GM12878 (cell line): ENCODE measurements around the gene MMP14. TPM values are rescaled to one million over a fixed set of nuclear protein-coding genes. Genes with fewer than 3 reads are reported as not detected.
"Not testable (repeated sequence)": the region's sequence is repeated elsewhere in the genome, so short reads cannot be mapped to it uniquely, and the experiment has no call there.

ENCODE experiments used
- ATAC-seq: fragments of 200-7000 bp; cut with Tn5 transposase; 3 replicates; pipeline ENCODE4 v1.9.1; 2020; ENCODE audit warnings: mild to moderate bottlenecking, moderate library complexity
- BruUV-seq: library from RNA; stranded (reverse); fragments of 400-500 nt; replicated peaks from 2 replicates; lab custom pipeline; 2021; lab: Mats Ljungman, UMichigan
- CTCF ChIA-PET: fragments of 300-600 bp; sonication (Branson Sonifier 250); formaldehyde crosslinking; extraction: SDS; loops from one replicate; lab custom pipeline; 2021; ENCODE audit warnings: inconsistent platforms; lab: Yijun Ruan, JAX
- POLR2A ChIA-PET: fragments of 350-600 bp; formaldehyde crosslinking; extraction: SDS; loops from one replicate; lab custom pipeline; 2021; ENCODE audit warnings: inconsistent platforms; lab: Charles Lee
- RAD21 ChIA-PET: fragments of 300-600 bp; sonication (Branson Sonifier 250); formaldehyde crosslinking; loops from one replicate; lab custom pipeline; 2023; ENCODE audit warnings: antibody characterized with exemption; ENCODE audit not compliant: unreplicated experiment; lab: Charles Lee
- SMC1A ChIA-PET: fragments of 300-600 bp; sonication (Branson Sonifier 250); formaldehyde crosslinking; loops from one replicate; lab custom pipeline; 2023; ENCODE audit not compliant: unreplicated experiment, uncharacterized antibody; lab: Charles Lee
- DNase-seq: peaks from one replicate; pipeline ENCODE4 v3.0.0-alpha.2; 2011; ENCODE audit warnings: low read depth, low spot score
- FAIRE-seq: peaks from 3 replicates; lab custom pipeline; 2011; peaks lifted over from hg19 to GRCh38; lab: Jason Lieb, UNC
- H2AFZ ChIP-seq: 2 replicates; pipeline ENCODE4 v1.6.0; 2011; ENCODE audit warnings: low read depth, low read length, control low read depth; ENCODE audit not compliant: control insufficient read depth
- H3K27ac ChIP-seq: 2 replicates; pipeline ENCODE4 v1.5.1; 2011; ENCODE audit warnings: control low read depth; ENCODE audit not compliant: control insufficient read depth, insufficient read depth
- H3K27me3 ChIP-seq, 2 experiments: replicated peaks in 1 of 2; 2 replicates each; pipeline versions ENCODE4 v1.6.0 to v1.6.1; 2011; ENCODE audit warnings: low read length in 1 of 2; ENCODE audit not compliant: control insufficient read depth in 2 of 2, insufficient read depth in 2 of 2
- H3K36me3 ChIP-seq, 2 experiments: 2 replicates each; pipeline ENCODE4 v1.5.1; 2011; ENCODE audit warnings: low read length in 1 of 2; ENCODE audit not compliant: control insufficient read depth in 2 of 2, insufficient read depth in 2 of 2
- H3K4me1 ChIP-seq: 2 replicates; pipeline ENCODE4 v1.6.1; 2011; ENCODE audit warnings: mild to moderate bottlenecking, low read length, moderate library complexity, mixed read lengths; ENCODE audit not compliant: control insufficient read depth, insufficient read depth
- H3K4me2 ChIP-seq: 2 replicates; pipeline ENCODE4 v1.6.0; 2011; ENCODE audit warnings: control low read depth; ENCODE audit not compliant: control insufficient read depth, insufficient read depth
- H3K4me3 ChIP-seq: fragments of 200-600 bp; sonication (generic); 2 replicates; pipeline ENCODE4 v1.5.1; 2016
- H3K79me2 ChIP-seq: 2 replicates; pipeline ENCODE4 v1.6.0; 2011; ENCODE audit warnings: low read length; ENCODE audit not compliant: control insufficient read depth, insufficient read depth
- H3K9ac ChIP-seq: 2 replicates; pipeline ENCODE4 v1.8.0; 2011; ENCODE audit warnings: low read length, control low read depth, mixed read lengths; ENCODE audit not compliant: control insufficient read depth, insufficient read depth
- H3K9me3 ChIP-seq: replicated peaks from 3 replicates; pipeline ENCODE4 v1.5.1; 2011; ENCODE audit warnings: mild to moderate bottlenecking, low read length; ENCODE audit not compliant: control insufficient read depth, insufficient read depth
- H4K20me1 ChIP-seq: 2 replicates; pipeline ENCODE4 v1.6.0; 2011; ENCODE audit not compliant: control insufficient read depth, insufficient read depth
- ATF3 ChIP-seq: IDR thresholded peaks from 2 replicates; pipeline ENCODE4 v1.6.1; 2011; ENCODE audit warnings: low read depth, mild to moderate bottlenecking, low read length, moderate library complexity, borderline replicate concordance; ENCODE audit errors: extremely low read depth
- BCLAF1 ChIP-seq: fragments of 450-650 bp; IDR thresholded peaks from 2 replicates; pipeline ENCODE4 v1.6.1; 2017; ENCODE audit warnings: antibody characterized with exemption, mild to moderate bottlenecking, moderate library complexity
- BMI1 ChIP-seq: fragments of 450-650 bp; IDR thresholded peaks from 2 replicates; pipeline ENCODE4 v1.6.1; 2016; ENCODE audit warnings: mild to moderate bottlenecking, moderate library complexity, borderline replicate concordance
- ETV6 ChIP-seq, 2 experiments: fragments of 450-650 bp in 1 of 2; IDR thresholded peaks in 1 of 2; conservative IDR thresholded peaks in 1 of 2; 2 replicates each; pipeline ENCODE4 v1.6.1; 2014; ENCODE audit warnings: antibody characterized with exemption in 1 of 2, borderline replicate concordance in 1 of 2, low read depth in 1 of 2, mild to moderate bottlenecking in 1 of 2, moderate library complexity in 1 of 2
- IRF5 ChIP-seq: fragments of 450-650 bp; IDR thresholded peaks from 2 replicates; pipeline ENCODE4 v1.6.1; 2017; ENCODE audit warnings: borderline replicate concordance
- WGBS: methylation state at CpG from one replicate; pipeline ENCODE4 v1.1.6; 2016; ENCODE audit warnings: low lambda C conversion rate; ENCODE audit not compliant: insufficient replicate concordance, insufficient coverage; ENCODE audit errors: missing lambda C conversion rate; 5-methylcytosine and 5-hydroxymethylcytosine counted together
- in situ Hi-C: fragments of 300-500 bp; cut with MboI; formaldehyde crosslinking; loops from 9 replicates; pipeline ENCODE4 v1.14.3; 2018; ENCODE audit warnings: mixed read lengths
- intact Hi-C: fragments of 100-400 bp; cut with micrococcal nuclease; formaldehyde crosslinking; loops from one replicate; pipeline ENCODE4 v1.14.2; 2022; ENCODE audit not compliant: unreplicated experiment
- polyA plus RNA-seq, 11 experiments: library from polyadenylated mRNA; depleted of rRNA in 4 of 11; unstranded in 6 of 11; stranded (reverse) in 5 of 11; fragments of >200 nt; fragmentation: Nextera tagmentation in 4 of 11; fragmentation: Illumina TruSeq in 1 of 11; extraction: Ambion mirVana in 4 of 11; extraction: Trizol in 1 of 11; gene quantifications; 1 replicate in 1 of 11; 2 replicates in 10 of 11; pipeline versions ENCODE4 v1.2.1 to v1.2.3, GENCODE V29; 2011 to 2016; ENCODE audit warnings: inconsistent platforms in 2 of 11, missing spikeins in 2 of 11, low read depth in 1 of 11
- total RNA-seq, 4 experiments: library from RNA; depleted of rRNA in 3 of 4; stranded (reverse); fragments of >200 nt in 3 of 4; fragmentation: Illumina TruSeq in 1 of 4; extraction: Trizol in 1 of 4; gene quantifications; 2 replicates each; pipeline versions ENCODE4 v1.2.1 to v1.2.3, GENCODE V29; 2013 to 2021

Gene MMP14
- total and polyA plus RNA-seq, 10 of the 15 experiments (the other 5 are each of a cell fraction or from before 2014, with no cell fraction given): 0.31 to 1.9 (median 0.70) TPM; not detected in 2

GRCh38 chr14:22852178-22852577, 15.8 kb downstream of the MMP14 start:
- RAD21 ChIA-PET: interaction anchor here (0.6 to 9.4 kb wide), 35 partner anchors 10 to 462 kb away, joined by 3 to 130 read pairs (median 6); partner anchors contain the start of genes DAD1, LRP10, MRPL52 and OXA1L
- not testable (repeated sequence) for H3K36me3 ChIP-seq, H3K79me2 ChIP-seq, H3K4me2 ChIP-seq, H3K9me3 ChIP-seq, H2AFZ ChIP-seq, H3K4me3 ChIP-seq, ATAC-seq, BruUV-seq, DNase-seq, H3K27ac ChIP-seq, H3K9ac ChIP-seq, H4K20me1 ChIP-seq, FAIRE-seq, H3K27me3 ChIP-seq
- intact Hi-C loops: loop anchor here (2.0 to 5.0 kb wide), 3 partner anchors 49 to 465 kb away; no protein-coding TSS in a partner anchor
- in situ Hi-C loops: loop anchor here (10.0 kb wide), 1 partner anchor 467 kb away; no protein-coding TSS in a partner anchor
- H3K4me1 ChIP-seq: peaks cover 18% of the 10 kb centered on the region
- POLR2A ChIA-PET: interaction anchor here (0.6 to 2.2 kb wide), 7 partner anchors 19 to 352 kb away, joined by 3 to 11 read pairs (median 6); partner anchors contain the start of gene LRP10
- CTCF ChIA-PET: interaction anchor here (0.5 to 10.0 kb wide), 53 partner anchors 11 to 466 kb away, joined by 3 to 324 read pairs (median 6); partner anchors contain the start of genes ABHD4, DAD1, LRP10 and MRPL52
- SMC1A ChIA-PET: interaction anchor here (0.6 to 7.3 kb wide), 32 partner anchors 11 to 462 kb away, joined by 3 to 104 read pairs (median 4); partner anchors contain the start of genes LRP10, MRPL52, OXA1L and SLC7A7
- 75% methylated on average over 10 of the region's 12 CpGs for WGBS

- Histone ChIP-seq H3K4me3 (no peak overlapping the region), H3K36me3 (no peaks in the 10 kb centered on the region), H3K27me3 (no peaks in the 10 kb centered on the region), H3K4me2 (peak overlapping the region; percentile 100), H3K9ac (peak overlapping the region; percentile 90; the same call in 1 of the 2 replicates), H2AFZ (peak overlapping the region; percentile 99), H3K4me1 (peaks cover 18% of the 10 kb centered on the region), H3K27ac (peak overlapping the region; percentile 89), H4K20me1 (no peaks in the 10 kb centered on the region), H3K9me3 (peaks cover 2% of the 10 kb centered on the region; the same call in 1 of the 3 replicates), H3K79me2 (no peaks in the 10 kb centered on the region)
- DNase-seq (no peak), FAIRE-seq (no peak), ATAC-seq (no peak)
- WGBS: 74% methylated on average over 2 of the region's 2 CpGs
- intact Hi-C loops: loop anchor here (2.0 to 5.0 kb wide), 3 partner anchors 48 to 466 kb away; no protein-coding TSS in a partner anchor
- in situ Hi-C loops: loop anchor here (10.0 kb wide), 1 partner anchor 468 kb away; no protein-coding TSS in a partner anchor
- ChIA-PET POLR2A (interaction anchor here (0.9 to 2.2 kb wide), 5 partner anchors 19 to 281 kb away, joined by 3 to 11 read pairs (median 6); partner anchors contain the start of gene LRP10), RAD21 (interaction anchor here (0.7 to 9.4 kb wide), 33 partner anchors 9 to 462 kb away, joined by 3 to 130 read pairs (median 6); partner anchors contain the start of genes DAD1, LRP10, MRPL52 and OXA1L), CTCF (interaction anchor here (0.6 to 10.0 kb wide), 52 partner anchors 12 to 466 kb away, joined by 3 to 324 read pairs (median 6); partner anchors contain the start of genes ABHD4, DAD1, LRP10 and MRPL52), SMC1A (interaction anchor here (0.6 to 7.3 kb wide), 37 partner anchors 11 to 462 kb away, joined by 3 to 104 read pairs (median 5); partner anchors contain the start of genes DAD1, LRP10, MRPL52 and OXA1L)
- BruUV-seq: no TSS peak
- TF ChIP-seq BCLAF1 (no peak), ATF3 (no peak), BMI1 (no peak), ETV6 (conservative IDR thresholded peaks at IDR 0.05 in 1 of 2, IDR thresholded peaks at IDR 0.05 in 1 of 2; ENCODE audit: borderline replicate concordance in 1 of 2, low read depth in 1 of 2) (no peak), IRF5 (no peak)
Observed at GRCh38 chr14:22852599-22852939, 16.2 kb downstream of the MMP14 start.
